GM12878 (cell line): ENCODE results near the gene MAK. TPM values are rescaled to one million over a fixed set of nuclear protein-coding genes. Genes with fewer than 3 reads are reported as not detected.

Source experiments
- ATAC-seq: fragments of 200-7000 bp; cut with Tn5 transposase; 3 replicates; pipeline ENCODE4 v1.9.1; 2020; ENCODE audit warnings: mild to moderate bottlenecking, moderate library complexity
- BruUV-seq: library from RNA; stranded (reverse); fragments of 400-500 nt; replicated peaks from 2 replicates; lab custom pipeline; 2021; lab: Mats Ljungman, UMichigan
- CTCF ChIA-PET: fragments of 300-600 bp; sonication (Branson Sonifier 250); formaldehyde crosslinking; extraction: SDS; loops from one replicate; lab custom pipeline; 2021; ENCODE audit warnings: inconsistent platforms; lab: Yijun Ruan, JAX
- POLR2A ChIA-PET: fragments of 350-600 bp; formaldehyde crosslinking; extraction: SDS; loops from one replicate; lab custom pipeline; 2021; ENCODE audit warnings: inconsistent platforms; lab: Charles Lee
- RAD21 ChIA-PET: fragments of 300-600 bp; sonication (Branson Sonifier 250); formaldehyde crosslinking; loops from one replicate; lab custom pipeline; 2023; ENCODE audit warnings: antibody characterized with exemption; ENCODE audit not compliant: unreplicated experiment; lab: Charles Lee
- SMC1A ChIA-PET: fragments of 300-600 bp; sonication (Branson Sonifier 250); formaldehyde crosslinking; loops from one replicate; lab custom pipeline; 2023; ENCODE audit not compliant: unreplicated experiment, uncharacterized antibody; lab: Charles Lee
- DNase-seq: peaks from one replicate; pipeline ENCODE4 v3.0.0-alpha.2; 2011; ENCODE audit warnings: low read depth, low spot score
- FAIRE-seq: peaks from 3 replicates; lab custom pipeline; 2011; peaks lifted over from hg19 to GRCh38; lab: Jason Lieb, UNC
- H2AFZ ChIP-seq: 2 replicates; pipeline ENCODE4 v1.6.0; 2011; ENCODE audit warnings: low read depth, low read length, control low read depth; ENCODE audit not compliant: control insufficient read depth
- H3K27ac ChIP-seq: 2 replicates; pipeline ENCODE4 v1.5.1; 2011; ENCODE audit warnings: control low read depth; ENCODE audit not compliant: control insufficient read depth, insufficient read depth
- H3K27me3 ChIP-seq, 2 experiments: replicated peaks in 1 of 2; 2 replicates each; pipeline versions ENCODE4 v1.6.0 to v1.6.1; 2011; ENCODE audit warnings: low read length in 1 of 2; ENCODE audit not compliant: control insufficient read depth in 2 of 2, insufficient read depth in 2 of 2
- H3K36me3 ChIP-seq, 2 experiments: 2 replicates each; pipeline ENCODE4 v1.5.1; 2011; ENCODE audit warnings: low read length in 1 of 2; ENCODE audit not compliant: control insufficient read depth in 2 of 2, insufficient read depth in 2 of 2
- H3K4me1 ChIP-seq: 2 replicates; pipeline ENCODE4 v1.6.1; 2011; ENCODE audit warnings: mild to moderate bottlenecking, low read length, moderate library complexity, mixed read lengths; ENCODE audit not compliant: control insufficient read depth, insufficient read depth
- H3K4me2 ChIP-seq: 2 replicates; pipeline ENCODE4 v1.6.0; 2011; ENCODE audit warnings: control low read depth; ENCODE audit not compliant: control insufficient read depth, insufficient read depth
- H3K4me3 ChIP-seq: fragments of 200-600 bp; sonication (generic); 2 replicates; pipeline ENCODE4 v1.5.1; 2016
- H3K79me2 ChIP-seq: 2 replicates; pipeline ENCODE4 v1.6.0; 2011; ENCODE audit warnings: low read length; ENCODE audit not compliant: control insufficient read depth, insufficient read depth
- H3K9ac ChIP-seq: 2 replicates; pipeline ENCODE4 v1.8.0; 2011; ENCODE audit warnings: low read length, control low read depth, mixed read lengths; ENCODE audit not compliant: control insufficient read depth, insufficient read depth
- H3K9me3 ChIP-seq: replicated peaks from 3 replicates; pipeline ENCODE4 v1.5.1; 2011; ENCODE audit warnings: mild to moderate bottlenecking, low read length; ENCODE audit not compliant: control insufficient read depth, insufficient read depth
- H4K20me1 ChIP-seq: 2 replicates; pipeline ENCODE4 v1.6.0; 2011; ENCODE audit not compliant: control insufficient read depth, insufficient read depth
- ASH2L ChIP-seq: fragments of 300-600, 200-600 bp; sonication (generic); IDR thresholded peaks from 2 replicates; pipeline ENCODE4 v1.6.1; 2017; ENCODE audit warnings: low read depth, mild to moderate bottlenecking, borderline replicate concordance
- CBFB ChIP-seq: IDR thresholded peaks from 2 replicates; pipeline ENCODE4 v1.6.1; 2016; ENCODE audit warnings: antibody characterized with exemption, low read depth
- EP300 ChIP-seq, 2 experiments: fragments of 150-350 bp in 1 of 2; IDR thresholded peaks; 2 replicates each; pipeline ENCODE4 v1.6.1; 2011 to 2012; ENCODE audit warnings: low read depth in 2 of 2, low read length in 2 of 2, borderline replicate concordance in 1 of 2, improper control_type of control experiment in 1 of 2, inconsistent platforms in 1 of 2; ENCODE audit not compliant: control insufficient read depth in 1 of 2
- ETV6 ChIP-seq, 2 experiments: fragments of 450-650 bp in 1 of 2; IDR thresholded peaks in 1 of 2; conservative IDR thresholded peaks in 1 of 2; 2 replicates each; pipeline ENCODE4 v1.6.1; 2014; ENCODE audit warnings: antibody characterized with exemption in 1 of 2, borderline replicate concordance in 1 of 2, low read depth in 1 of 2, mild to moderate bottlenecking in 1 of 2, moderate library complexity in 1 of 2
- HDAC2 ChIP-seq: fragments of 200-600 bp; sonication (generic); IDR thresholded peaks from 2 replicates; pipeline ENCODE4 v1.6.1; 2017
- IKZF2 ChIP-seq, 2 experiments: fragments of 450-650 bp; IDR thresholded peaks; 2 replicates each; pipeline ENCODE4 v1.6.1; 2017; ENCODE audit warnings: mild to moderate bottlenecking in 2 of 2, moderate library complexity in 2 of 2
- SIX5 ChIP-seq: IDR thresholded peaks from 2 replicates; pipeline ENCODE4 v1.6.1; 2011; ENCODE audit warnings: mild to moderate bottlenecking, low read depth, low read length, moderate library complexity; ENCODE audit not compliant: severe bottlenecking
- SP1 ChIP-seq: IDR thresholded peaks from one replicate; pipeline ENCODE4 v1.6.1; 2011; ENCODE audit warnings: low read depth, low read length
- SPI1 ChIP-seq: IDR thresholded peaks from 2 replicates; pipeline ENCODE4 v1.6.1; 2011; ENCODE audit warnings: low read depth, mild to moderate bottlenecking, low read length, moderate library complexity, borderline replicate concordance; ENCODE audit not compliant: insufficient read depth
- TARDBP ChIP-seq: IDR thresholded peaks from 2 replicates; pipeline ENCODE4 v1.6.1; 2016; ENCODE audit warnings: borderline replicate concordance
- TCF3 ChIP-seq: IDR thresholded peaks from 2 replicates; pipeline ENCODE4 v1.6.1; 2012; ENCODE audit warnings: low read depth, mild to moderate bottlenecking, low read length, borderline replicate concordance; ENCODE audit not compliant: insufficient read depth
- ZNF24 ChIP-seq: fragments of 450-650 bp; IDR thresholded peaks from 2 replicates; pipeline ENCODE4 v1.6.1; 2017; ENCODE audit warnings: antibody characterized with exemption, mild to moderate bottlenecking
- WGBS: methylation state at CpG from one replicate; pipeline ENCODE4 v1.1.6; 2016; ENCODE audit warnings: low lambda C conversion rate; ENCODE audit not compliant: insufficient replicate concordance, insufficient coverage; ENCODE audit errors: missing lambda C conversion rate; 5-methylcytosine and 5-hydroxymethylcytosine counted together
- in situ Hi-C: fragments of 300-500 bp; cut with MboI; formaldehyde crosslinking; loops from 9 replicates; pipeline ENCODE4 v1.14.3; 2018; ENCODE audit warnings: mixed read lengths
- intact Hi-C: fragments of 100-400 bp; cut with micrococcal nuclease; formaldehyde crosslinking; loops from one replicate; pipeline ENCODE4 v1.14.2; 2022; ENCODE audit not compliant: unreplicated experiment
- polyA plus RNA-seq, 11 experiments: library from polyadenylated mRNA; depleted of rRNA in 4 of 11; unstranded in 6 of 11; stranded (reverse) in 5 of 11; fragments of >200 nt; fragmentation: Nextera tagmentation in 4 of 11; fragmentation: Illumina TruSeq in 1 of 11; extraction: Ambion mirVana in 4 of 11; extraction: Trizol in 1 of 11; gene quantifications; 1 replicate in 1 of 11; 2 replicates in 10 of 11; pipeline versions ENCODE4 v1.2.1 to v1.2.3, GENCODE V29; 2011 to 2016; ENCODE audit warnings: inconsistent platforms in 2 of 11, missing spikeins in 2 of 11, low read depth in 1 of 11
- total RNA-seq, 4 experiments: library from RNA; depleted of rRNA in 3 of 4; stranded (reverse); fragments of >200 nt in 3 of 4; fragmentation: Illumina TruSeq in 1 of 4; extraction: Trizol in 1 of 4; gene quantifications; 2 replicates each; pipeline versions ENCODE4 v1.2.1 to v1.2.3, GENCODE V29; 2013 to 2021
- TF ChIP-seq, protein P1 (sequence below): fragments of 450-650 bp; formaldehyde crosslinking; IDR thresholded peaks from 2 replicates; pipeline ENCODE4 v1.4.0; 2022; ENCODE audit warnings: mild to moderate bottlenecking, moderate library complexity
- TF ChIP-seq, protein P2 (sequence below): fragments of 450-650 bp; IDR thresholded peaks from 2 replicates; pipeline ENCODE4 v1.6.1; 2016; ENCODE audit warnings: mild to moderate bottlenecking
- TF ChIP-seq, protein P3 (sequence below): fragments of 450-650 bp; IDR thresholded peaks from 2 replicates; pipeline ENCODE4 v1.6.1; 2018; ENCODE audit warnings: mild to moderate bottlenecking, low read depth, moderate library complexity; ENCODE audit not compliant: partially characterized antibody

The MAK gene
- total and polyA plus RNA-seq, 10 of the 15 experiments (the other 5 are each of a cell fraction or from before 2014, with no cell fraction given): 0.01 to 0.90 (median 0.13) TPM; not detected in 1

DNA sequence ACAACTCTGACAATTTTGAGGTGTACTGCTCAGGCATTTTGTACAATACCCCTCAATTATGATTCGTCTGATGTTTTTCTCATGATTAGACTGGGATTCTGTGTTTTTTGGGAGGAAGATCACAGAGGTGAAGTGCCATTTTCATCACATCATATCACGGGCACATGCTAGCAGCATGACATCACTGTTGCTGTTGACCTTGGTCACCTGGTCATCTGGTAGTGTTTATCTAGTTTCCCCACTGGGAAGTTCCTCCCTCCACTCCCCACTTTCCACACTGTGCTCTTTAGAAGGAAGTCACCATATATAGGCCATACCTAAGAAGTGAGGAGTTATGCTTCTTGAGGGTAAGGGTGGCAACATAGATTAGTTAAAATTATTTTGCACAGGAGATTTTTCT is 22.7 kb upstream of the MAK start:
- DNase-seq (no peak), FAIRE-seq (no peak), ATAC-seq (no peak)
- in situ Hi-C loops: no loop called here
- Histone ChIP-seq H3K4me3 (no peak overlapping the region), H3K27me3 (no peaks in the 10 kb centered on the region; a peak in 1 of 4 replicates), H3K4me2 (no peak overlapping the region), H3K36me3 (no peaks in the 10 kb centered on the region), H2AFZ (no peak overlapping the region), H4K20me1 (no peaks in the 10 kb centered on the region), H3K27ac (no peak overlapping the region), H3K9ac (no peak overlapping the region), H3K79me2 (no peaks in the 10 kb centered on the region), H3K9me3 (no peaks in the 10 kb centered on the region), H3K4me1 (no peaks in the 10 kb centered on the region)
- no TSS peak for BruUV-seq
- POLR2A ChIA-PET: no interaction called here
- SMC1A ChIA-PET: no interaction called here
- intact Hi-C loops: no loop called here
- RAD21 ChIA-PET: no interaction called here
- CTCF ChIA-PET: no interaction called here
- 0% methylated on average over 2 of the region's 2 CpGs for WGBS
- TF ChIP-seq SP1 (no peak), IKZF2 (IDR thresholded peaks at IDR 0.05) (no peak), ASH2L (no peak), EP300 (IDR thresholded peaks at IDR 0.05; ENCODE audit: borderline replicate concordance in 1 of 2, control insufficient read depth in 1 of 2, low read depth in 2 of 2, low read length in 2 of 2) (no peak), TARDBP (no peak), CBFB (no peak), HDAC2 (no peak), ZNF24 (no peak), TCF3 (no peak), SIX5 (no peak), SPI1 (no peak), ETV6 (conservative IDR thresholded peaks at IDR 0.05 in 1 of 2, IDR thresholded peaks at IDR 0.05 in 1 of 2; ENCODE audit: borderline replicate concordance in 1 of 2, low read depth in 1 of 2) (no peak)
- TF ChIP-seq, protein P1, sequence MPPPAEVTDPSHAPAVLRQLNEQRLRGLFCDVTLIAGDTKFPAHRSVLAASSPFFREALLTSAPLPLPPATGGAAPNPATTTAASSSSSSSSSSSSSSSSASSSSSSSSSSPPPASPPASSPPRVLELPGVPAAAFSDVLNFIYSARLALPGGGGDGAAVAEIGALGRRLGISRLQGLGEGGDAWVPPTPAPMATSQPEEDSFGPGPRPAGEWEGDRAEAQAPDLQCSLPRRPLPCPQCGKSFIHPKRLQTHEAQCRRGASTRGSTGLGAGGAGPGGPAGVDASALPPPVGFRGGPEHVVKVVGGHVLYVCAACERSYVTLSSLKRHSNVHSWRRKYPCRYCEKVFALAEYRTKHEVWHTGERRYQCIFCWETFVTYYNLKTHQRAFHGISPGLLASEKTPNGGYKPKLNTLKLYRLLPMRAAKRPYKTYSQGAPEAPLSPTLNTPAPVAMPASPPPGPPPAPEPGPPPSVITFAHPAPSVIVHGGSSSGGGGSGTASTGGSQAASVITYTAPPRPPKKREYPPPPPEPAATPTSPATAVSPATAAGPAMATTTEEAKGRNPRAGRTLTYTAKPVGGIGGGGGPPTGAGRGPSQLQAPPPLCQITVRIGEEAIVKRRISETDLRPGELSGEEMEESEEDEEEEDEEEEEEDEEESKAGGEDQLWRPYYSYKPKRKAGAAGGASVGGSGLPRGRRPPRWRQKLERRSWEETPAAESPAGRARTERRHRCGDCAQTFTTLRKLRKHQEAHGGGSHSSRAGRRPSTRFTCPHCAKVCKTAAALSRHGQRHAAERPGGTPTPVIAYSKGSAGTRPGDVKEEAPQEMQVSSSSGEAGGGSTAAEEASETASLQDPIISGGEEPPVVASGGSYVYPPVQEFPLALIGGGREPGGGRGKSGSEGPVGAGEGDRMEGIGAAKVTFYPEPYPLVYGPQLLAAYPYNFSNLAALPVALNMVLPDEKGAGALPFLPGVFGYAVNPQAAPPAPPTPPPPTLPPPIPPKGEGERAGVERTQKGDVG (CRISPR knock-in tag): no peak
- TF ChIP-seq, protein P2, sequence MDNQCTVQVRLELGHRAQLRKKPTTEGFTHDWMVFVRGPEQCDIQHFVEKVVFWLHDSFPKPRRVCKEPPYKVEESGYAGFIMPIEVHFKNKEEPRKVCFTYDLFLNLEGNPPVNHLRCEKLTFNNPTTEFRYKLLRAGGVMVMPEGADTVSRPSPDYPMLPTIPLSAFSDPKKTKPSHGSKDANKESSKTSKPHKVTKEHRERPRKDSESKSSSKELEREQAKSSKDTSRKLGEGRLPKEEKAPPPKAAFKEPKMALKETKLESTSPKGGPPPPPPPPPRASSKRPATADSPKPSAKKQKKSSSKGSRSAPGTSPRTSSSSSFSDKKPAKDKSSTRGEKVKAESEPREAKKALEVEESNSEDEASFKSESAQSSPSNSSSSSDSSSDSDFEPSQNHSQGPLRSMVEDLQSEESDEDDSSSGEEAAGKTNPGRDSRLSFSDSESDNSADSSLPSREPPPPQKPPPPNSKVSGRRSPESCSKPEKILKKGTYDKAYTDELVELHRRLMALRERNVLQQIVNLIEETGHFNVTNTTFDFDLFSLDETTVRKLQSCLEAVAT: no peak
- TF ChIP-seq, protein P3, sequence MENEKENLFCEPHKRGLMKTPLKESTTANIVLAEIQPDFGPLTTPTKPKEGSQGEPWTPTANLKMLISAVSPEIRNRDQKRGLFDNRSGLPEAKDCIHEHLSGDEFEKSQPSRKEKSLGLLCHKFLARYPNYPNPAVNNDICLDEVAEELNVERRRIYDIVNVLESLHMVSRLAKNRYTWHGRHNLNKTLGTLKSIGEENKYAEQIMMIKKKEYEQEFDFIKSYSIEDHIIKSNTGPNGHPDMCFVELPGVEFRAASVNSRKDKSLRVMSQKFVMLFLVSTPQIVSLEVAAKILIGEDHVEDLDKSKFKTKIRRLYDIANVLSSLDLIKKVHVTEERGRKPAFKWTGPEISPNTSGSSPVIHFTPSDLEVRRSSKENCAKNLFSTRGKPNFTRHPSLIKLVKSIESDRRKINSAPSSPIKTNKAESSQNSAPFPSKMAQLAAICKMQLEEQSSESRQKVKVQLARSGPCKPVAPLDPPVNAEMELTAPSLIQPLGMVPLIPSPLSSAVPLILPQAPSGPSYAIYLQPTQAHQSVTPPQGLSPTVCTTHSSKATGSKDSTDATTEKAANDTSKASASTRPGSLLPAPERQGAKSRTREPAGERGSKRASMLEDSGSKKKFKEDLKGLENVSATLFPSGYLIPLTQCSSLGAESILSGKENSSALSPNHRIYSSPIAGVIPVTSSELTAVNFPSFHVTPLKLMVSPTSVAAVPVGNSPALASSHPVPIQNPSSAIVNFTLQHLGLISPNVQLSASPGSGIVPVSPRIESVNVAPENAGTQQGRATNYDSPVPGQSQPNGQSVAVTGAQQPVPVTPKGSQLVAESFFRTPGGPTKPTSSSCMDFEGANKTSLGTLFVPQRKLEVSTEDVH: no peak
